ENCODE results near the gene CACNA1E. TPM values are rescaled to one million over a fixed set of nuclear protein-coding genes. Genes with fewer than 3 reads are reported as not detected.

CACNA1E gene
- total RNA-seq, 1 donor from 2014 or later: not detected

DNA sequence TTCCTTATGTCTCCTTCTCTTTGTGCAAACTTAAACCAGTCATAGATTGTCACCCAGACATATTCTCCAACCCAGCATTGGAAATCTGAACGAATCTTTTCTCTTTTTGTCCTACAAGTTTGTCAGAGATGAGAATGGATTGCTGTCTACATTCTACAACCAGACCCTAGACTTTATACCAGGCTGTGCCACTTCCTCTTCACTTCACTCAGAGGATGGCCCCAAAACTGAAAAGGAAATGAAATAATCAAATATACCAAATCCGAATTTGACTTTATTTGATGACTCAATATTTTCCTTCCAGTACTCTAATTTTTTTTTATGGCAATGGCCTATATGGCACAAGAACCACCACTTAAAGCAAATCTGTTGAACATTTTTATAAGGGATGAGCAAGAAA, 321.7 kb downstream of the CACNA1E start:
- no peaks in the 10 kb centered on the region for H3K36me3 Mint-ChIP-seq (ENCODE audit: unreplicated experiment)
- H3K4me1 Mint-ChIP-seq (ENCODE audit: unreplicated experiment): no peaks in the 10 kb centered on the region
- TF ChIP-seq, protein P1, sequence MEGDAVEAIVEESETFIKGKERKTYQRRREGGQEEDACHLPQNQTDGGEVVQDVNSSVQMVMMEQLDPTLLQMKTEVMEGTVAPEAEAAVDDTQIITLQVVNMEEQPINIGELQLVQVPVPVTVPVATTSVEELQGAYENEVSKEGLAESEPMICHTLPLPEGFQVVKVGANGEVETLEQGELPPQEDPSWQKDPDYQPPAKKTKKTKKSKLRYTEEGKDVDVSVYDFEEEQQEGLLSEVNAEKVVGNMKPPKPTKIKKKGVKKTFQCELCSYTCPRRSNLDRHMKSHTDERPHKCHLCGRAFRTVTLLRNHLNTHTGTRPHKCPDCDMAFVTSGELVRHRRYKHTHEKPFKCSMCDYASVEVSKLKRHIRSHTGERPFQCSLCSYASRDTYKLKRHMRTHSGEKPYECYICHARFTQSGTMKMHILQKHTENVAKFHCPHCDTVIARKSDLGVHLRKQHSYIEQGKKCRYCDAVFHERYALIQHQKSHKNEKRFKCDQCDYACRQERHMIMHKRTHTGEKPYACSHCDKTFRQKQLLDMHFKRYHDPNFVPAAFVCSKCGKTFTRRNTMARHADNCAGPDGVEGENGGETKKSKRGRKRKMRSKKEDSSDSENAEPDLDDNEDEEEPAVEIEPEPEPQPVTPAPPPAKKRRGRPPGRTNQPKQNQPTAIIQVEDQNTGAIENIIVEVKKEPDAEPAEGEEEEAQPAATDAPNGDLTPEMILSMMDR (IDR thresholded peaks at IDR 0.05): no peak
- H3K27ac Mint-ChIP-seq (ENCODE audit: unreplicated experiment): no peak overlapping the region
- no peaks in the 10 kb centered on the region for H3K27me3 Mint-ChIP-seq (ENCODE audit: unreplicated experiment)
- H3K9me3 Mint-ChIP-seq (ENCODE audit: unreplicated experiment): no peaks in the 10 kb centered on the region
- DNase-seq (ENCODE audit: extremely low spot score, unreplicated experiment): no peak
- no peak overlapping the region for H3K4me3 Mint-ChIP-seq (ENCODE audit: unreplicated experiment)

DNA sequence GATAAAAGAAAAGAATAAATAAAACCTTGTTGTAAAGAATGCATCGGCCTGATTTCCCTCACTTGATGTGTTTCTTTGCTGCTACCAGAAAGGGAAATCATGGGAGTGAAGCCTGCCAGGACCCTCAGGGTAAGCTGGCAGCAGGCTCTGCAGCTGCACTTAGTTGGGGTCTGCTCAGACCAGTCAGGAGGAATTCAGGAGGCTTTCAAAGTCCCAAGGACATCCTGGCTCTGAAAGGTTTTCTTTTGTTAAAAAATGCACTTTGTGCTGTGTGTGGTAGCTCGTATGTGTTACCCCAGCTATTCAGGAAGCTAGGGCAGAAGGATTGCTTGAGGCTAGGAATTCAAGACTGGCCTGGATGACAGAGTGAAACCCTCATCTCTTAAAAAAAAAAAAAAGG, 323.4 kb downstream of the CACNA1E start:
- H3K27me3 Mint-ChIP-seq (ENCODE audit: unreplicated experiment): no peaks in the 10 kb centered on the region

DNA sequence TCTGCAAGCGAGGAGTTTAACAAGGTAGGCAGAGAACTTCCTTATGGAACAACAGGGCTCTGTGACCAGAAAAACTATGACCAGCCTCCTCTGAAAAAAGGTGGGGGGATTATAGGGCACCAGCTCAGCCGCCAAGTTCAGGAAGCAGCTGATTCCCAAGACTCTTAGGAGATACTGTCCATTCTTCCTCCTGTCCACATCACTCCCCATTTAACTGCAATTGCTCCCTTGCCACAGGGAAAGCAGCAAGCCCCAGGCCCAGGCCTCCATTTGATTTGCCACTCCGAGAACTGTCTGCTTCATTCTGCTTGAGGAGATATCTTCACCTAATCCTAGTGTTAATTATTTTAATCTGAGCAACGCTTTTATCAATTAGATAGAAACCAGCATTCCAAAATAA, 323.9 kb downstream of the CACNA1E start:
- H3K4me3 Mint-ChIP-seq (ENCODE audit: unreplicated experiment): no peak overlapping the region
- TF ChIP-seq, protein P1 (IDR thresholded peaks at IDR 0.05): no peak
- no peak overlapping the region for H3K27ac Mint-ChIP-seq (ENCODE audit: unreplicated experiment)
- H3K9me3 Mint-ChIP-seq (ENCODE audit: unreplicated experiment): no peaks in the 10 kb centered on the region
- DNase-seq (ENCODE audit: extremely low spot score, unreplicated experiment): no peak
- no peaks in the 10 kb centered on the region for H3K36me3 Mint-ChIP-seq (ENCODE audit: unreplicated experiment)
- no peaks in the 10 kb centered on the region for H3K27me3 Mint-ChIP-seq (ENCODE audit: unreplicated experiment)
- no peaks in the 10 kb centered on the region for H3K4me1 Mint-ChIP-seq (ENCODE audit: unreplicated experiment)

More for the DNA sequence above, 323.4 kb downstream of the CACNA1E start:
- Mint-ChIP-seq H3K9me3 (ENCODE audit: unreplicated experiment) (no peaks in the 10 kb centered on the region), H3K4me1 (ENCODE audit: unreplicated experiment) (no peaks in the 10 kb centered on the region), H3K27ac (ENCODE audit: unreplicated experiment) (no peak overlapping the region), H3K36me3 (ENCODE audit: unreplicated experiment) (no peaks in the 10 kb centered on the region), H3K4me3 (ENCODE audit: unreplicated experiment) (no peak overlapping the region)
- DNase-seq (ENCODE audit: extremely low spot score, unreplicated experiment): no peak
- TF ChIP-seq, protein P1 (IDR thresholded peaks at IDR 0.05): no peak

DNA sequence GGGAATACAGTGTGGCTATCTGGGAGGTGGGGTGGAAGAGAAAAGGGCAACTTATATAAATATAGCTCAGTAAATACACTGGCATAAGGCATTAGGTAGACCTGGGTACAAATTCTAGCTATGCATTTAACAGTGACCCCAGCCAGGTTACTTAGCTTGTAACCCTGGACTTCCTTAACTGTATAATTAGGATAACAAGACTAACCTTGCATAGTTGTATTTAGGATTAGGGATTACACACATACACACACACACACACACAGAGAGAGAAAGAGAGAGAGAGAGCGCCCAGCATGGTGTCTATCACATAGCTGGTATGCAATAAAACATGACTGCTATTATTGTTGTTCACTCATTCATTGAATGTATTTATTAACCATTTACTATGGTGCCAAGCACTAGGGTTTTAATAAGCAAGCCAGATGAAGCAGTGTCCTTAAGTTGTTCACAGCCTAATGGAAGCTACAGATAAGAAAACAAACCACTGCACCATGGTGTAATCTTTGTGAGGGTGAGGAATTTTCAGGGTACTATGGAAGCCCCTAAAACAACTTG, 326.8 kb downstream of the CACNA1E start:
- DNase-seq (ENCODE audit: extremely low spot score, unreplicated experiment): no peak
- no peaks in the 10 kb centered on the region for H3K4me1 Mint-ChIP-seq (ENCODE audit: unreplicated experiment)

DNA sequence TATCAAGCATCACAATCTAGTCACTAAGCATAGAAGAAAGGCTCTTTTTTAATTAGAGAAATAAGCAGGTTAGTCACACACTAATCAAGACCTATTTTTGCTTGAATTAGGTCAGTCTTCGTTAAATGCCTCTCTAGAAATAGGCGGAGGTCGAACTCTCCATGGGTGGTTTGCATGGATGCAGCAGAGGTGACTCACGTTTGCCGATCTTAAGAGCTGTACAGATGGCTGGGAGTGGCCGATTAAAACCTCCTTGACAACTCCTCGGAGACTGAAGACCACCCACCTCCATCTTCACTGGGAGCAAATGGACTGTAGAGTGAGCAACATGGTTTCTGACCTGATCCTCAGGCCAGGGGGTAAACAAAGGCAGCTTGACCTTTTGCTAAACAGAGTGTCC, 328.9 kb downstream of the CACNA1E start:
- no peak for DNase-seq (ENCODE audit: extremely low spot score, unreplicated experiment)
- Mint-ChIP-seq H3K9me3 (ENCODE audit: unreplicated experiment) (peaks cover 4% of the 10 kb centered on the region), H3K4me3 (ENCODE audit: unreplicated experiment) (no peak overlapping the region), H3K27ac (ENCODE audit: unreplicated experiment) (no peak overlapping the region), H3K4me1 (ENCODE audit: unreplicated experiment) (no peaks in the 10 kb centered on the region), H3K27me3 (ENCODE audit: unreplicated experiment) (no peaks in the 10 kb centered on the region), H3K36me3 (ENCODE audit: unreplicated experiment) (no peaks in the 10 kb centered on the region)
- TF ChIP-seq, protein P1 (IDR thresholded peaks at IDR 0.05): no peak

More for the DNA sequence above, 326.8 kb downstream of the CACNA1E start:
- Mint-ChIP-seq H3K27me3 (ENCODE audit: unreplicated experiment) (no peaks in the 10 kb centered on the region), H3K27ac (ENCODE audit: unreplicated experiment) (no peak overlapping the region), H3K9me3 (ENCODE audit: unreplicated experiment) (no peaks in the 10 kb centered on the region), H3K36me3 (ENCODE audit: unreplicated experiment) (no peaks in the 10 kb centered on the region), H3K4me3 (ENCODE audit: unreplicated experiment) (no peak overlapping the region)
- TF ChIP-seq, protein P1 (IDR thresholded peaks at IDR 0.05): no peak
